ENCODE data around the gene NCSTN. TPM values are rescaled to one million over a fixed set of nuclear protein-coding genes. Genes with fewer than 3 reads are reported as not detected.

The NCSTN gene
- total RNA-seq, 1 experiment from 2014 or later: 35.2 TPM

- in situ Hi-C loops (cut with HindIII; ENCODE audit: low sequenced_read_pairs): no loop called here
- DNase-seq (ENCODE audit: low spot score): no peak
Observed at GRCh38 chr1:160346463-160346862, 3.3 kb downstream of the NCSTN start.

- in situ Hi-C loops (cut with HindIII; ENCODE audit: low sequenced_read_pairs): no loop called here
- DNase-seq (ENCODE audit: low spot score): no peak
Observed at GRCh38 chr1:160346958-160347357, 3.8 kb downstream of the NCSTN start.

- in situ Hi-C loops (cut with HindIII; ENCODE audit: low sequenced_read_pairs): loop anchor here (5.0 kb wide), 1 partner anchor 46 kb away; no protein-coding TSS in a partner anchor
- DNase-seq (ENCODE audit: low spot score): no peak
Observed at GRCh38 chr1:160351629-160352028, 8.4 kb downstream of the NCSTN start.

- no peak for DNase-seq (ENCODE audit: low spot score)
- in situ Hi-C loops (cut with HindIII; ENCODE audit: low sequenced_read_pairs): loop anchor here (5.0 kb wide), 1 partner anchor 45 kb away; no protein-coding TSS in a partner anchor
Observed at GRCh38 chr1:160352555-160352954, 9.4 kb downstream of the NCSTN start.

GRCh38 chr1:160353223-160353622 is 10.0 kb downstream of the NCSTN start:
- no peak for DNase-seq (ENCODE audit: low spot score)
- in situ Hi-C loops (cut with HindIII; ENCODE audit: low sequenced_read_pairs): loop anchor here (5.0 kb wide), 1 partner anchor 44 kb away; no protein-coding TSS in a partner anchor

- DNase-seq (ENCODE audit: low spot score): peak; percentile 55
Observed at GRCh38 chr1:160354388-160354985, 11.3 kb downstream of the NCSTN start.

GRCh38 chr1:160357286-160358002 is 14.3 kb downstream of the NCSTN start:
- no peak for DNase-seq (ENCODE audit: low spot score)
- in situ Hi-C loops (cut with HindIII; ENCODE audit: low sequenced_read_pairs): no loop called here

More at GRCh38 chr1:160354388-160354985, 11.3 kb downstream of the NCSTN start:
- in situ Hi-C loops (cut with HindIII; ENCODE audit: low sequenced_read_pairs): loop anchor here (5.0 kb wide), 1 partner anchor 43 kb away; no protein-coding TSS in a partner anchor

GRCh38 chr1:160358073-160358472 is 14.9 kb downstream of the NCSTN start:
- in situ Hi-C loops (cut with HindIII; ENCODE audit: low sequenced_read_pairs): no loop called here
- DNase-seq (ENCODE audit: low spot score): no peak

- in situ Hi-C loops (cut with HindIII; ENCODE audit: low sequenced_read_pairs): no loop called here
- no peak for DNase-seq (ENCODE audit: low spot score)
Observed at GRCh38 chr1:160359559-160360226, 16.5 kb downstream of the NCSTN start.

- DNase-seq (ENCODE audit: low spot score): no peak
- in situ Hi-C loops (cut with HindIII; ENCODE audit: low sequenced_read_pairs): no loop called here
Observed at GRCh38 chr1:160360227-160360695, 17.1 kb downstream of the NCSTN start.

- no peak for DNase-seq (ENCODE audit: low spot score)
- in situ Hi-C loops (cut with HindIII; ENCODE audit: low sequenced_read_pairs): no loop called here
Observed at GRCh38 chr1:160361199-160361598, 18.0 kb downstream of the NCSTN start.

- in situ Hi-C loops (cut with HindIII; ENCODE audit: low sequenced_read_pairs): no loop called here
- no peak for DNase-seq (ENCODE audit: low spot score)
Observed at GRCh38 chr1:160361814-160362167, 18.6 kb downstream of the NCSTN start.

- peak; percentile 33 for DNase-seq (ENCODE audit: low spot score)
- in situ Hi-C loops (cut with HindIII; ENCODE audit: low sequenced_read_pairs): no loop called here
Observed at GRCh38 chr1:160362168-160362957, 19.2 kb downstream of the NCSTN start.

- in situ Hi-C loops (cut with HindIII; ENCODE audit: low sequenced_read_pairs): no loop called here
- peak; percentile 69 for DNase-seq (ENCODE audit: low spot score)
Observed at GRCh38 chr1:160363010-160363409, 19.8 kb downstream of the NCSTN start.

- no peak for DNase-seq (ENCODE audit: low spot score)
- in situ Hi-C loops (cut with HindIII; ENCODE audit: low sequenced_read_pairs): no loop called here
Observed at GRCh38 chr1:160363951-160364735, 21.0 kb downstream of the NCSTN start.

GRCh38 chr1:160365325-160365724 is 22.1 kb downstream of the NCSTN start:
- in situ Hi-C loops (cut with HindIII; ENCODE audit: low sequenced_read_pairs): no loop called here
- no peak for DNase-seq (ENCODE audit: low spot score)

- in situ Hi-C loops (cut with HindIII; ENCODE audit: low sequenced_read_pairs): no loop called here
- no peak for DNase-seq (ENCODE audit: low spot score)
Observed at GRCh38 chr1:160366731-160367515, 23.7 kb downstream of the NCSTN start, which contains the start of gene NHLH1. NHLH1 (plus strand) TSS chr1:160367071; CDS start chr1:160370732, 3,661 bp downstream.

- no peak for DNase-seq (ENCODE audit: low spot score)
- in situ Hi-C loops (cut with HindIII; ENCODE audit: low sequenced_read_pairs): no loop called here
Observed at GRCh38 chr1:160367516-160367900, 24.3 kb downstream of the NCSTN start.
